ENCODE results near the gene CBX8.

DNA sequence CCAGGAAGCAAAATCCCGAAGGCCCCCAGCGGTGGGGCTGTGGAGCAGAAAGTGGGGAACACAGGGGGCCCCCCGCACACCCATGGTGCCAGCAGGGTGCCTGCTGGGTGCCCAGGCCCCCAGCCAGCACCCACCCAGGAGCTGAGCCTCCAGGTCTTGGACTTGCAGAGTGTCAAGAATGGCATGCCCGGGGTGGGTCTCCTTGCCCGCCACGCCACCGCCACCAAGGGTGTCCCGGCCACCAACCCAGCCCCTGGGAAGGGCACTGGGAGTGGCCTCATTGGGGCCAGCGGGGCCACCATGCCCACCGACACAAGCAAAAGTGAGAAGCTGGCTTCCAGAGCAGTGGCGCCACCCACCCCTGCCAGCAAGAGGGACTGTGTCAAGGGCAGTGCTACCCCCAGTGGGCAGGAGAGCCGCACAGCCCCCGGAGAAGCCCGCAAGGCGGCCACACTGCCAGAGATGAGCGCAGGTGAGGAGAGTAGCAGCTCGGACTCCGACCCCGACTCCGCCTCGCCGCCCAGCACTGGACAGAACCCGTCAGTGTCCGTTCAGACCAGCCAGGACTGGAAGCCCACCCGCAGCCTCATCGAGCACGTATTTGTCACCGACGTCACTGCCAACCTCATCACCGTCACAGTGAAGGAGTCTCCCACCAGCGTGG lies 12.4 kb downstream of the CBX8 start:
- no peak for TF ChIP-seq TARDBP (IDR thresholded peaks at IDR 0.05)
- no peak for TF ChIP-seq CTBP1 (IDR thresholded peaks at IDR 0.05; ENCODE audit: borderline replicate concordance)
- TF ChIP-seq, protein P1, sequence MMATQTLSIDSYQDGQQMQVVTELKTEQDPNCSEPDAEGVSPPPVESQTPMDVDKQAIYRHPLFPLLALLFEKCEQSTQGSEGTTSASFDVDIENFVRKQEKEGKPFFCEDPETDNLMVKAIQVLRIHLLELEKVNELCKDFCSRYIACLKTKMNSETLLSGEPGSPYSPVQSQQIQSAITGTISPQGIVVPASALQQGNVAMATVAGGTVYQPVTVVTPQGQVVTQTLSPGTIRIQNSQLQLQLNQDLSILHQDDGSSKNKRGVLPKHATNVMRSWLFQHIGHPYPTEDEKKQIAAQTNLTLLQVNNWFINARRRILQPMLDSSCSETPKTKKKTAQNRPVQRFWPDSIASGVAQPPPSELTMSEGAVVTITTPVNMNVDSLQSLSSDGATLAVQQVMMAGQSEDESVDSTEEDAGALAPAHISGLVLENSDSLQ (IDR thresholded peaks at IDR 0.05) = no peak
- no peak for TF ChIP-seq SP1 (IDR thresholded peaks at IDR 0.05)
- no peak for TF ChIP-seq SUZ12 (IDR thresholded peaks at IDR 0.05)
- no peak for TF ChIP-seq ZNF384 (IDR thresholded peaks at IDR 0.05)
- TF ChIP-seq FOXM1 (IDR thresholded peaks at IDR 0.05; ENCODE audit: borderline replicate concordance) = no peak
- no peak for TF ChIP-seq ARNT (IDR thresholded peaks at IDR 0.05)
- TF ChIP-seq L3MBTL2 (conservative IDR thresholded peaks at IDR 0.05) = no peak
- no peak for TF ChIP-seq FOXK2 (IDR thresholded peaks at IDR 0.05)
- no peak for TF ChIP-seq BHLHE40 (IDR thresholded peaks at IDR 0.05; ENCODE audit: borderline replicate concordance)
